ENCODE results near the gene ARHGEF37. TPM values are rescaled to one million over a fixed set of nuclear protein-coding genes. Genes with fewer than 3 reads are reported as not detected.
A peak's percentile ranks its signal among the peaks of the same experiment; 100 is the strongest.

The ARHGEF37 gene
- total and polyA plus RNA-seq, 9 of the 15 experiments (the other 6 are each of a cell fraction or from before 2014, with no cell fraction given), result 0.01 to 0.27 (median 0.05) TPM

GRCh38 chr5:149549461-149550267 is 31.6 kb upstream of the ARHGEF37 start (continued):
- TF ChIP-seq ZNF717 (CRISPR knock-in tag; IDR thresholded peaks at IDR 0.05) (no peak), SPI1 (IDR thresholded peaks at IDR 0.05; ENCODE audit: borderline replicate concordance, low read depth, low read length) (peak; percentile 99), BRCA1 (IDR thresholded peaks at IDR 0.05) (no peak), BRCA1 (CRISPR knock-in tag; IDR thresholded peaks at IDR 0.05) (no peak), YY1 (IDR thresholded peaks at IDR 0.05; ENCODE audit: borderline replicate concordance in 1 of 3, control insufficient read depth in 1 of 3, extremely low read depth in 1 of 3, insufficient read depth in 3 of 3, insufficient read length in 1 of 3, insufficient replicate concordance in 2 of 3, low read depth in 1 of 3, low read length in 2 of 3) (peak; percentile 69 to 98 (median 89)), ZNF511 (CRISPR knock-in tag; IDR thresholded peaks at IDR 0.05) (peak; percentile 32; the same call in 1 of the 2 replicates), MBD2 (IDR thresholded peaks at IDR 0.05; ENCODE audit: borderline replicate concordance, low read depth) (no peak), ZNF24 (IDR thresholded peaks at IDR 0.05) (0 out of 2 replicates have a peak, but pooled peaks have one; percentile 6), EP400 (IDR thresholded peaks at IDR 0.05) (peak; percentile 38; the same call in 1 of the 2 replicates), ZSCAN29 (IDR thresholded peaks at IDR 0.05) (no peak), MNT (conservative IDR thresholded peaks at IDR 0.05) (0 out of 4 replicates have a peak, but pooled peaks of 1 of the 2 experiments have one; percentile 4), PATZ1 (CRISPR knock-in tag; IDR thresholded peaks at IDR 0.05; ENCODE audit: borderline replicate concordance) (no peak), RAD21 (CRISPR knock-in tag; conservative IDR thresholded peaks at IDR 0.05 in 1 of 2, IDR thresholded peaks at IDR 0.05 in 1 of 2) (no peak), CREB1 (IDR thresholded peaks at IDR 0.05) (0 out of 2 replicates have a peak, but pooled peaks have one; percentile 28), CREB1 (CRISPR knock-in tag; IDR thresholded peaks at IDR 0.05) (no peak), ZNF311 (CRISPR knock-in tag; IDR thresholded peaks at IDR 0.05) (no peak), FOXP4 (CRISPR knock-in tag; IDR thresholded peaks at IDR 0.05; ENCODE audit: borderline replicate concordance) (no peak), ATF1 (CRISPR knock-in tag; IDR thresholded peaks at IDR 0.05) (no peak), ATF1 (tag; IDR thresholded peaks at IDR 0.05) (0 out of 2 replicates have a peak, but pooled peaks have one; percentile 1), BACH1 (tag; IDR thresholded peaks at IDR 0.05) (peak; percentile 56; the same call in 1 of the 2 replicates)

All from K562 (cell line).